Measurements from ENCODE around the gene PTPN4.

The PTPN4 gene

DNA sequence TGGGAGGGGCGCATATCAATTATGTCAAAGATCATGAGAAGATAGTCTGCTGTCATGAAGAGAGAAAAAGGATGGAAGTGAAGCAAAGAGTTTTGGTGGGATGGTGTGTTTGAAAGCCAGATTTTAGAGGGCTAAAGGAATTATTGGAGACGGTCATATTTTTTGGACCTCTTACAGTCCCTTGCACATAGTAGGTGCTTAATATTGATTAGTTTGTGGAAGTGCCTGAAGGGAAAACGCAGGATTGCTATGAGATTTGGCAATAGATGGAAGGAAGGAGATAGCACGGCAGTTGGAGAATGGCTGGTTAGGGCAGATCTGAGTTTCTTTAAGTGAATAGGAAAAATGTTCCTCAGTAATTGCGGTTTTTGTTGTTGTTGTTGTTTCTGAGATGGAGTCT, 269.1 kb downstream of the PTPN4 start:
- no peak for DNase-seq

DNA sequence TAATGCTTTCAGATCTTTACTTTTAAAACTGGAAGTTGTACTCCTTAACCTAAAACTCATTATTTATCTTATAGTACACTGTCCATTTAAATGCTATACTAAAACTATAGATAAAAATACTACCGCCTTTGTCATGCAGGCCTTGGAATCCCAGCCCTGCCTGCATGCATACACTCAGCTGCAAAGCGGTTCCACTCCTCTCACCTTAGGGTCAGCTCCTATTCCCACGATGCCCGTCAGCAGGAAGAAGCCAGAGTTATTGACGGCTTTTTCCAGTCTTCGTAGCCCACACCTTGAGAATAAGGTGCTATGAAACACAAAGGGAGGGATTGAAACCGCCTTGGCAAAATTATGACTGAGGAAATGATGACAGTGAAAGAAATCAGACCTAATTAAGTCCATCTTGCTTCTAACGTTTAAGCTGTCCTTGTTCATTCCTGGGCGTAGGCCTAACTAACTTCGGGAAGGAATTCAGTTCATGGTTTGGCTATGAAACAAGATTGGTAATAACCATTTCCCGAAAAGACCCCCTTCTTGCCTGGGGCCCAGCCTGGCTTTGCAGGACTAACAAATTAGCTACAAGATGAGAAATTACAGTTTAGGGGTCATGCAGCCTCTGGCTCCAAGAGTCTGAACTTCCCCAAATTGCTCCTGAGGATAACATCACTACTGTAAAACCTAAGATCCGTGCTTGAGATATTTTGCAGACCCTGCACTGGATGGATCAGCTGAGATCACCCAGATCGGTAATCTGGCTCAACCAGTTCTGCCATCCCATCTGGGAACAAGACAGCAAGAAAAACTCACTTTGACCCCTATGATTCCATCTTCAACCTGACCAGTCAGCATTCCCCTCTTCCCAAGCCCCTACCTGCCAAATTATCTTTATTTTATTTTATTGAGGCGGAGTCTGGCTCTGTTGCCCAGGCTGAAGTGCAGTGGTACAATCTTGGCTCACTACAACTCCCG, 270.2 kb downstream of the PTPN4 start:
- no peak for DNase-seq

GRCh38 chr2:120032297-120032696, 272.6 kb downstream of the PTPN4 start:
- no peak for DNase-seq

Data from effector CD8-positive, alpha-beta T cell (primary cell).